ENCODE measurements around the gene NEBL.

The NEBL gene

GRCh38 chr10:20769481-20769880 lies 127.6 kb downstream of the NEBL start:
- DNase-seq = no peak

- no peak for DNase-seq
Observed at GRCh38 chr10:20768843-20769242, 128.3 kb downstream of the NEBL start.

GRCh38 chr10:20767028-20767427 lies 130.1 kb downstream of the NEBL start:
- DNase-seq = no peak

- DNase-seq = no peak
Observed at GRCh38 chr10:20765066-20765465, 132.0 kb downstream of the NEBL start.

GRCh38 chr10:20760460-20760859 lies 136.7 kb downstream of the NEBL start:
- DNase-seq = no peak

- DNase-seq = no peak
Observed at GRCh38 chr10:20748551-20748950, 148.6 kb downstream of the NEBL start.

GRCh38 chr10:20747782-20748181 lies 149.3 kb downstream of the NEBL start:
- DNase-seq = no peak

GRCh38 chr10:20746856-20747255 lies 150.3 kb downstream of the NEBL start:
- no peak for DNase-seq

GRCh38 chr10:20745556-20746375 lies 151.3 kb downstream of the NEBL start:
- no peak for DNase-seq

GRCh38 chr10:20744821-20745220 lies 152.3 kb downstream of the NEBL start:
- no peak for DNase-seq

GRCh38 chr10:20743942-20744341 lies 153.2 kb downstream of the NEBL start:
- DNase-seq = no peak

GRCh38 chr10:20742737-20743541 lies 154.2 kb downstream of the NEBL start:
- no peak for DNase-seq

- DNase-seq = no peak
Observed at GRCh38 chr10:20740120-20740519, 157.0 kb downstream of the NEBL start.

- no peak for DNase-seq
Observed at GRCh38 chr10:20737107-20737506, 160.0 kb downstream of the NEBL start.
